Rectal smooth muscle tissue (tissue), 1 donor: ENCODE measurements around the gene GPR137C.

Experiments used
- H3K27ac ChIP-seq: one replicate; pipeline ENCODE4 v1.7.0; 2013; ENCODE audit warnings: low read depth, low read length, inconsistent platforms
- H3K27me3 ChIP-seq: one replicate; pipeline ENCODE4 v1.7.0; 2013; ENCODE audit warnings: low read length; ENCODE audit not compliant: control insufficient read depth, insufficient read depth
- H3K36me3 ChIP-seq: one replicate; pipeline ENCODE4 v1.7.0; 2013; ENCODE audit warnings: low read length; ENCODE audit not compliant: control insufficient read depth, insufficient read depth
- H3K4me1 ChIP-seq: one replicate; pipeline ENCODE4 v1.7.0; 2013; ENCODE audit warnings: low read length; ENCODE audit not compliant: control insufficient read depth, insufficient read depth
- H3K4me3 ChIP-seq: one replicate; pipeline ENCODE4 v1.7.0; 2013; ENCODE audit warnings: low read length
- H3K9ac ChIP-seq: one replicate; pipeline ENCODE4 v1.7.0; 2013; ENCODE audit warnings: low read length

GPR137C gene

GRCh38 chr14:52649511-52649910 lies 96.9 kb downstream of the GPR137C start:
- Histone ChIP-seq H3K4me3 (no peak overlapping the region), H3K27me3 (no peaks in the 10 kb centered on the region), H3K27ac (no peak overlapping the region), H3K4me1 (no peaks in the 10 kb centered on the region), H3K36me3 (peaks cover 11% of the 10 kb centered on the region), H3K9ac (no peak overlapping the region)

GRCh38 chr14:52650774-52651173 lies 98.1 kb downstream of the GPR137C start:
- Histone ChIP-seq H3K27me3 (no peaks in the 10 kb centered on the region), H3K9ac (no peak overlapping the region), H3K27ac (no peak overlapping the region), H3K4me1 (no peaks in the 10 kb centered on the region), H3K36me3 (peaks cover 11% of the 10 kb centered on the region), H3K4me3 (no peak overlapping the region)

GRCh38 chr14:52656905-52657304 lies 104.3 kb downstream of the GPR137C start:
- H3K36me3 ChIP-seq = peaks cover 6% of the 10 kb centered on the region
- H3K4me1 ChIP-seq = no peaks in the 10 kb centered on the region
- H3K4me3 ChIP-seq = no peak overlapping the region
- H3K27ac ChIP-seq = no peak overlapping the region
- H3K9ac ChIP-seq = no peak overlapping the region
- H3K27me3 ChIP-seq = no peaks in the 10 kb centered on the region

- H3K27ac ChIP-seq = no peak overlapping the region
- no peak overlapping the region for H3K9ac ChIP-seq
- no peaks in the 10 kb centered on the region for H3K4me1 ChIP-seq
- H3K27me3 ChIP-seq = no peaks in the 10 kb centered on the region
- H3K36me3 ChIP-seq = peaks cover 4% of the 10 kb centered on the region
- H3K4me3 ChIP-seq = no peak overlapping the region
Measured at GRCh38 chr14:52660325-52660724, 107.7 kb downstream of the GPR137C start.

GRCh38 chr14:52660832-52661231 lies 108.2 kb downstream of the GPR137C start:
- Histone ChIP-seq H3K36me3 (peaks cover 4% of the 10 kb centered on the region), H3K4me3 (no peak overlapping the region), H3K4me1 (no peaks in the 10 kb centered on the region), H3K9ac (no peak overlapping the region), H3K27ac (no peak overlapping the region), H3K27me3 (no peaks in the 10 kb centered on the region)

- H3K9ac ChIP-seq = no peak overlapping the region
- no peaks in the 10 kb centered on the region for H3K4me1 ChIP-seq
- H3K36me3 ChIP-seq = peaks cover 4% of the 10 kb centered on the region
- no peak overlapping the region for H3K4me3 ChIP-seq
- no peak overlapping the region for H3K27ac ChIP-seq
- H3K27me3 ChIP-seq = no peaks in the 10 kb centered on the region
Measured at GRCh38 chr14:52661314-52661713, 108.7 kb downstream of the GPR137C start.

- Histone ChIP-seq H3K4me1 (no peaks in the 10 kb centered on the region), H3K9ac (no peak overlapping the region), H3K4me3 (no peak overlapping the region), H3K36me3 (no peaks in the 10 kb centered on the region), H3K27ac (no peak overlapping the region), H3K27me3 (no peaks in the 10 kb centered on the region)
Measured at GRCh38 chr14:52663850-52664249, 111.2 kb downstream of the GPR137C start.

GRCh38 chr14:52678591-52678990 lies 126.0 kb downstream of the GPR137C start:
- H3K36me3 ChIP-seq = no peaks in the 10 kb centered on the region
- no peaks in the 10 kb centered on the region for H3K27me3 ChIP-seq
- no peak overlapping the region for H3K9ac ChIP-seq
- no peak overlapping the region for H3K27ac ChIP-seq
- H3K4me1 ChIP-seq = no peaks in the 10 kb centered on the region
- no peak overlapping the region for H3K4me3 ChIP-seq

GRCh38 chr14:52683985-52684520 lies 131.4 kb downstream of the GPR137C start:
- H3K4me3 ChIP-seq = no peak overlapping the region
- H3K4me1 ChIP-seq = no peaks in the 10 kb centered on the region
- H3K36me3 ChIP-seq = no peaks in the 10 kb centered on the region
- H3K9ac ChIP-seq = no peak overlapping the region
- H3K27ac ChIP-seq = no peak overlapping the region
- H3K27me3 ChIP-seq = no peaks in the 10 kb centered on the region

- Histone ChIP-seq H3K4me1 (no peaks in the 10 kb centered on the region), H3K27me3 (no peaks in the 10 kb centered on the region), H3K4me3 (no peak overlapping the region), H3K27ac (no peak overlapping the region), H3K9ac (no peak overlapping the region), H3K36me3 (no peaks in the 10 kb centered on the region)
Measured at GRCh38 chr14:52686176-52686575, 133.5 kb downstream of the GPR137C start.
